OCI-LY3 (cell line): ENCODE measurements around the gene INTS12.
A peak's percentile ranks its signal among the peaks of the same experiment; 100 is the strongest.
"Not testable (repeated sequence)": the region's sequence is repeated elsewhere in the genome, so short reads cannot be mapped to it uniquely, and the experiment has no call there.

ENCODE experiments used
- H2AFZ ChIP-seq: fragments of 200-600, 300-600 bp; shearing (Covaris generic); 2 replicates; pipeline ENCODE4 v1.6.0; 2014; ENCODE audit warnings: antibody characterized with exemption, low read depth, low read length
- H3K27ac ChIP-seq: fragments of 200-600, 300-600 bp; sonication (generic); 2 replicates; pipeline ENCODE4 v1.5.1; 2014; ENCODE audit warnings: mild to moderate bottlenecking, low read length, moderate library complexity, mixed read lengths
- H3K27me3 ChIP-seq: fragments of 200-600, 300-600 bp; sonication (generic); 2 replicates; pipeline ENCODE4 v1.6.1; 2014; ENCODE audit warnings: low read depth, low read length, mixed read lengths
- H3K36me3 ChIP-seq: fragments of 200-600, 300-600 bp; sonication (generic); replicated peaks from 2 replicates; pipeline ENCODE3; 2014; ENCODE audit warnings: low read depth, low read length, mixed read lengths
- H3K4me1 ChIP-seq: fragments of 300-600, 200-600 bp; sonication (generic); 2 replicates; pipeline ENCODE4 v1.6.1; 2014; ENCODE audit warnings: low read length, mixed read lengths
- H3K4me2 ChIP-seq: fragments of 200-600, 300-600 bp; sonication (generic); 2 replicates; pipeline ENCODE4 v1.6.1; 2014; ENCODE audit warnings: low read length, mixed read lengths
- H3K4me3 ChIP-seq: fragments of 300-600, 200-600 bp; sonication (generic); 2 replicates; pipeline ENCODE4 v1.5.1; 2014; ENCODE audit warnings: antibody characterized with exemption, mild to moderate bottlenecking, low read length, moderate library complexity
- H3K79me2 ChIP-seq: fragments of 300-600, 200-600 bp; shearing (Covaris generic); 2 replicates; pipeline ENCODE4 v1.6.1; 2014; ENCODE audit warnings: mild to moderate bottlenecking, low read length, mixed read lengths
- H3K9ac ChIP-seq: fragments of 300-600, 200-600 bp; shearing (Covaris generic); 2 replicates; pipeline ENCODE4 v1.6.0; 2014; ENCODE audit warnings: mild to moderate bottlenecking, low read length, moderate library complexity
- H3K9me3 ChIP-seq: fragments of 200-600, 300-600 bp; shearing (Covaris generic); 2 replicates; pipeline ENCODE4 v1.6.1; 2014; ENCODE audit warnings: low read length, mixed read lengths; ENCODE audit not compliant: insufficient read depth
- H4K20me1 ChIP-seq: fragments of 200-600, 300-600 bp; sonication (generic); 2 replicates; pipeline ENCODE4 v1.6.1; 2016; ENCODE audit warnings: low read length, mixed read lengths; ENCODE audit not compliant: insufficient read depth
- EZH2phosphoT487 ChIP-seq: fragments of 200-600 bp; shearing (Covaris generic); IDR thresholded peaks from 2 replicates; pipeline ENCODE4 v1.6.1; 2018; ENCODE audit warnings: antibody characterized with exemption, mixed run types, low read depth
- TF ChIP-seq, protein P1 (sequence below): fragments of 200-600, 300-600 bp; sonication (generic); IDR thresholded peaks from 2 replicates; pipeline ENCODE4 v1.5.1; 2014; ENCODE audit warnings: antibody characterized with exemption, low read length, low read depth

INTS12 gene

GRCh38 chr4:105748222-105748621 lies 39.7 kb upstream of the INTS12 start:
- H3K79me2 ChIP-seq: no peaks in the 10 kb centered on the region
- peaks cover 14% of the 10 kb centered on the region for H3K36me3 ChIP-seq
- H2AFZ ChIP-seq: no peak overlapping the region
- no peaks in the 10 kb centered on the region for H3K27me3 ChIP-seq
- no peak overlapping the region for H3K4me3 ChIP-seq
- no peak overlapping the region for H3K9ac ChIP-seq
- no peaks in the 10 kb centered on the region for H3K9me3 ChIP-seq
- peak overlapping the region; percentile 34 for H3K4me2 ChIP-seq
- H4K20me1 ChIP-seq: no peaks in the 10 kb centered on the region
- no peak for TF ChIP-seq EZH2phosphoT487
- peaks cover 36% of the 10 kb centered on the region for H3K4me1 ChIP-seq
- peak overlapping the region; percentile 40; the same call in 1 of the 2 replicates for H3K27ac ChIP-seq

DNA sequence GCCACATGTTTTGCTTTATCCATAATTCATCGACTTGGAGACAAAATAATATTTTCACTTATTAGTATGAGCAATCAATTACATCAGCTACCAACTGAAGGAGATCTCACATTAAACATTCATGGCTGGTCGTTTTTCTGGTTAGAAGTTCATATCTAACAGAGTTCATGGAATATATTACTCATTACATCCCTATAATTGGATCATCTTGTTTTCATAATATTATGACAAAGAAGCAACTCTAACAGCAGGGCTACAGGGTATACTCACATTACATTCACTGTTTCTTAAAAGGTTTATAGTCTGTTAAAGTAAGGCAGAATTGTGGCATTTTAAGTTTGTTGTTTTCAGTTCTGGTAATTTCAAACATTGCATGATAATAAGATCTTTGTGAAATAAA lies 33.1 kb upstream of the INTS12 start:
- Histone ChIP-seq H2AFZ (no peak overlapping the region), H3K27ac (no peak overlapping the region), H3K36me3 (peaks cover 32% of the 10 kb centered on the region), H3K4me1 (no peaks in the 10 kb centered on the region), H3K79me2 (no peaks in the 10 kb centered on the region), H3K9ac (no peak overlapping the region), H3K4me2 (no peak overlapping the region), H3K4me3 (no peak overlapping the region), H3K27me3 (no peaks in the 10 kb centered on the region), H4K20me1 (no peaks in the 10 kb centered on the region), H3K9me3 (peaks cover 10% of the 10 kb centered on the region; the same call in 1 of the 2 replicates)
- TF ChIP-seq, protein P1, sequence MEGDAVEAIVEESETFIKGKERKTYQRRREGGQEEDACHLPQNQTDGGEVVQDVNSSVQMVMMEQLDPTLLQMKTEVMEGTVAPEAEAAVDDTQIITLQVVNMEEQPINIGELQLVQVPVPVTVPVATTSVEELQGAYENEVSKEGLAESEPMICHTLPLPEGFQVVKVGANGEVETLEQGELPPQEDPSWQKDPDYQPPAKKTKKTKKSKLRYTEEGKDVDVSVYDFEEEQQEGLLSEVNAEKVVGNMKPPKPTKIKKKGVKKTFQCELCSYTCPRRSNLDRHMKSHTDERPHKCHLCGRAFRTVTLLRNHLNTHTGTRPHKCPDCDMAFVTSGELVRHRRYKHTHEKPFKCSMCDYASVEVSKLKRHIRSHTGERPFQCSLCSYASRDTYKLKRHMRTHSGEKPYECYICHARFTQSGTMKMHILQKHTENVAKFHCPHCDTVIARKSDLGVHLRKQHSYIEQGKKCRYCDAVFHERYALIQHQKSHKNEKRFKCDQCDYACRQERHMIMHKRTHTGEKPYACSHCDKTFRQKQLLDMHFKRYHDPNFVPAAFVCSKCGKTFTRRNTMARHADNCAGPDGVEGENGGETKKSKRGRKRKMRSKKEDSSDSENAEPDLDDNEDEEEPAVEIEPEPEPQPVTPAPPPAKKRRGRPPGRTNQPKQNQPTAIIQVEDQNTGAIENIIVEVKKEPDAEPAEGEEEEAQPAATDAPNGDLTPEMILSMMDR: no peak
- no peak for TF ChIP-seq EZH2phosphoT487

DNA sequence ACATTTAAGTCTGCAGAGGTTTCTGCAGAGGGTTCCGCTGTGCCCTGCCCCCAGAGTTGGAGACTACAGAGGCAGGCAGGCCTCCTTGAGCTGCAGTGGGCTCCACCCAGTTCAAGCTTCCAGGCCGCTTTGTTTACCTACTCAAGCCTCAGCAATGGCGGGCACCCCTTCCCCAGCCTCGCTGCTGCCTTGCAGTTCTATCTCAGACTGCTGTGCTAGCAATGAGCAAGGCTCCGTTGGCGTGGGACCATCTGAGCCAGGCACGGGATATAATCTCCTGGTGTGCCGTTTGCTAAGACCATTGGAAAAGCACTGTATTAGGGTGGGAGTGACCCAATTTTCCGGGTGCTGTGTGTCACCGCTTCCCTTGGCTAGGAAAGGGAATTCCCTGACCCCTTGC lies 26.7 kb upstream of the INTS12 start:
- H3K4me3 ChIP-seq, H3K27ac ChIP-seq, H4K20me1 ChIP-seq, H3K9ac ChIP-seq, H2AFZ ChIP-seq, H3K4me2 ChIP-seq, H3K27me3 ChIP-seq, H3K79me2 ChIP-seq, H3K4me1 ChIP-seq: not testable (repeated sequence)
- H3K9me3 ChIP-seq: peaks cover 10% of the 10 kb centered on the region; the same call in 1 of the 2 replicates
- H3K36me3 ChIP-seq: peaks cover 35% of the 10 kb centered on the region

- H3K27ac ChIP-seq, H2AFZ ChIP-seq, H3K27me3 ChIP-seq, H3K9me3 ChIP-seq, H4K20me1 ChIP-seq, H3K79me2 ChIP-seq, H3K4me3 ChIP-seq, H3K4me1 ChIP-seq, H3K4me2 ChIP-seq, H3K9ac ChIP-seq: not testable (repeated sequence)
- H3K36me3 ChIP-seq: peaks cover 27% of the 10 kb centered on the region
Observed at GRCh38 chr4:105729895-105730294, 21.4 kb upstream of the INTS12 start.

- no peaks in the 10 kb centered on the region for H3K4me1 ChIP-seq
- peaks cover 31% of the 10 kb centered on the region for H3K36me3 ChIP-seq
- TF ChIP-seq, protein P1: no peak
- no peak for TF ChIP-seq EZH2phosphoT487
- no peaks in the 10 kb centered on the region for H3K27me3 ChIP-seq
- H3K4me3 ChIP-seq: no peak overlapping the region
- H3K9me3 ChIP-seq: no peaks in the 10 kb centered on the region
- no peaks in the 10 kb centered on the region for H3K79me2 ChIP-seq
- no peak overlapping the region for H3K9ac ChIP-seq
- no peak overlapping the region for H3K4me2 ChIP-seq
- no peaks in the 10 kb centered on the region for H4K20me1 ChIP-seq
- H2AFZ ChIP-seq: no peak overlapping the region
- H3K27ac ChIP-seq: no peak overlapping the region
Observed at GRCh38 chr4:105725623-105726022, 17.1 kb upstream of the INTS12 start.
